HPDE6-E6E7 (cell line): Measurements from ENCODE around the gene UBA1.

Source experiments
- DNase-seq: peaks from one replicate; pipeline ENCODE4 v3.0.0; 2011; ENCODE audit warnings: missing footprints; ENCODE audit errors: extremely low spot score

The UBA1 gene

GRCh38 chrX:47169726-47170515 lies 23.7 kb upstream of the UBA1 start:
- DNase-seq: no peak

GRCh38 chrX:47170861-47171692 lies 22.6 kb upstream of the UBA1 start:
- no peak for DNase-seq

GRCh38 chrX:47171996-47172395 lies 21.6 kb upstream of the UBA1 start:
- DNase-seq: no peak

GRCh38 chrX:47172549-47172948 lies 21.1 kb upstream of the UBA1 start:
- no peak for DNase-seq

- no peak for DNase-seq
These were observed 20.4 kb upstream of the UBA1 start for GRCh38 chrX:47172971-47173792.

- no peak for DNase-seq
These were observed 19.3 kb upstream of the UBA1 start for GRCh38 chrX:47174376-47174775.

- DNase-seq: no peak
These were observed 18.6 kb upstream of the UBA1 start for GRCh38 chrX:47174846-47175587.

GRCh38 chrX:47175588-47175980 lies 18.0 kb upstream of the UBA1 start:
- no peak for DNase-seq

- DNase-seq: no peak
These were observed 17.4 kb upstream of the UBA1 start for GRCh38 chrX:47176101-47176740.

- no peak for DNase-seq
These were observed 16.6 kb upstream of the UBA1 start for GRCh38 chrX:47177079-47177478.

GRCh38 chrX:47178337-47178736 lies 15.3 kb upstream of the UBA1 start:
- DNase-seq: no peak

GRCh38 chrX:47179221-47179927 lies 14.3 kb upstream of the UBA1 start:
- DNase-seq: no peak

- DNase-seq: no peak
These were observed 13.7 kb upstream of the UBA1 start for GRCh38 chrX:47179928-47180255.

- no peak for DNase-seq
These were observed 13.3 kb upstream of the UBA1 start for GRCh38 chrX:47180346-47180745.

GRCh38 chrX:47181301-47181700 lies 12.3 kb upstream of the UBA1 start:
- no peak for DNase-seq

- no peak for DNase-seq
These were observed 11.4 kb upstream of the UBA1 start for GRCh38 chrX:47182106-47182700.

- DNase-seq: no peak
These were observed 9.1 kb upstream of the UBA1 start for GRCh38 chrX:47184486-47184885.

GRCh38 chrX:47185241-47185640 lies 8.4 kb upstream of the UBA1 start:
- no peak for DNase-seq

- no peak for DNase-seq
These were observed 7.4 kb upstream of the UBA1 start for GRCh38 chrX:47186096-47186740.
